ENCODE measurements around the gene GHITM.
A peak's percentile ranks its signal among the peaks of the same experiment; 100 is the strongest.
"Not testable (repeated sequence)": the region's sequence is repeated elsewhere in the genome, so short reads cannot be mapped to it uniquely, and the experiment has no call there.

Gene GHITM, protein sequence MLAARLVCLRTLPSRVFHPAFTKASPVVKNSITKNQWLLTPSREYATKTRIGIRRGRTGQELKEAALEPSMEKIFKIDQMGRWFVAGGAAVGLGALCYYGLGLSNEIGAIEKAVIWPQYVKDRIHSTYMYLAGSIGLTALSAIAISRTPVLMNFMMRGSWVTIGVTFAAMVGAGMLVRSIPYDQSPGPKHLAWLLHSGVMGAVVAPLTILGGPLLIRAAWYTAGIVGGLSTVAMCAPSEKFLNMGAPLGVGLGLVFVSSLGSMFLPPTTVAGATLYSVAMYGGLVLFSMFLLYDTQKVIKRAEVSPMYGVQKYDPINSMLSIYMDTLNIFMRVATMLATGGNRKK
- 167 to 206 (median 177) reads per million in 3 donors for total RNA-seq

- peaks cover 9% of the 10 kb centered on the region for H3K4me1 ChIP-seq (ENCODE audit: control insufficient read depth, insufficient read depth, low read length, poor library complexity, severe bottlenecking)
- H3K9me3 ChIP-seq (ENCODE audit: control insufficient read depth, low read length) = no peaks in the 10 kb centered on the region
- peak; percentile 99 for DNase-seq
- peak within 1 kb of the TSS; percentile 95 for H3K27ac ChIP-seq (ENCODE audit: insufficient read depth, low read length, poor library complexity, severe bottlenecking)
- peak within 1 kb of the TSS; percentile 89 for H3K4me3 ChIP-seq (ENCODE audit: insufficient read depth, low read depth, low read length, poor library complexity, severe bottlenecking)
- no peaks in the 10 kb centered on the region for H3K27me3 ChIP-seq (replicated peaks; ENCODE audit: control insufficient read depth, insufficient read depth, low read length, poor library complexity, severe bottlenecking)
- peaks cover 20% of the 10 kb centered on the region for H3K36me3 ChIP-seq (ENCODE audit: control insufficient read depth, insufficient read depth, low read length)
Observed at GRCh38 chr10:84139126-84140035, at the start of gene GHITM. GHITM (plus strand) TSS chr10:84139509; CDS start chr10:84141501, 1,992 bp downstream.

- no peak overlapping the region for H3K4me3 ChIP-seq (ENCODE audit: insufficient read depth, low read depth, low read length, poor library complexity, severe bottlenecking)
- H3K36me3 ChIP-seq (ENCODE audit: control insufficient read depth, insufficient read depth, low read length) = no peaks in the 10 kb centered on the region
- H3K27ac ChIP-seq (ENCODE audit: insufficient read depth, low read length, poor library complexity, severe bottlenecking) = no peak overlapping the region
- no peaks in the 10 kb centered on the region for H3K4me1 ChIP-seq (ENCODE audit: control insufficient read depth, insufficient read depth, low read length, poor library complexity, severe bottlenecking)
- H3K9me3 ChIP-seq (ENCODE audit: control insufficient read depth, low read length) = no peaks in the 10 kb centered on the region
- DNase-seq = no peak
- H3K27me3 ChIP-seq (replicated peaks; ENCODE audit: control insufficient read depth, insufficient read depth, low read length, poor library complexity, severe bottlenecking) = no peaks in the 10 kb centered on the region
Observed at GRCh38 chr10:84095811-84096497, 43.4 kb upstream of the GHITM start.

GRCh38 chr10:84097787-84098353 lies 41.4 kb upstream of the GHITM start:
- H3K27me3 ChIP-seq (replicated peaks; ENCODE audit: control insufficient read depth, insufficient read depth, low read length, poor library complexity, severe bottlenecking) = no peaks in the 10 kb centered on the region
- no peaks in the 10 kb centered on the region for H3K36me3 ChIP-seq (ENCODE audit: control insufficient read depth, insufficient read depth, low read length)
- H3K9me3 ChIP-seq (ENCODE audit: control insufficient read depth, low read length) = no peaks in the 10 kb centered on the region
- H3K4me3 ChIP-seq (ENCODE audit: insufficient read depth, low read depth, low read length, poor library complexity, severe bottlenecking) = no peak overlapping the region
- no peaks in the 10 kb centered on the region for H3K4me1 ChIP-seq (ENCODE audit: control insufficient read depth, insufficient read depth, low read length, poor library complexity, severe bottlenecking)
- H3K27ac ChIP-seq (ENCODE audit: insufficient read depth, low read length, poor library complexity, severe bottlenecking) = no peak overlapping the region
- no peak for DNase-seq

DNA sequence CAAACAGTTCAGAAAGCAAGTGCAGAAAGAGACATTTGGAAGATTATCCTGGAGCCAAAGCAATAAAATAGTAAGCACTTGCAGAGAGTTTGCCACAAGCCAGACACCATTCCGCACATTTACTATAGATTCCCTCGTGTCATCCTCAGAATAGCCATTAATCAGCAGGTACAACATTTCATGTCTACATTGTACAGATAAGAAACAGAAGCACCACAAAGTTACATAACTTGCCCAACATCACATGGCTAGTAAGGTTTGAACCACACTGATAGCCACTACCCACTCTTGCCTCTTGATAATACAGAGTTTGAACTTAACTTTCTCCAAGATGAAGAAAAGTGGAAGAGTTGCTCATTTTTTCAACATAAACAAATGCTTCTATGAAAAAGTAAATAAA lies 40.6 kb upstream of the GHITM start:
- no peak for DNase-seq
- Histone ChIP-seq H3K36me3 (ENCODE audit: control insufficient read depth, insufficient read depth, low read length) (no peaks in the 10 kb centered on the region), H3K27ac (ENCODE audit: insufficient read depth, low read length, poor library complexity, severe bottlenecking) (no peak overlapping the region), H3K9me3 (ENCODE audit: control insufficient read depth, low read length) (no peaks in the 10 kb centered on the region), H3K4me3 (ENCODE audit: insufficient read depth, low read depth, low read length, poor library complexity, severe bottlenecking) (no peak overlapping the region), H3K27me3 (replicated peaks; ENCODE audit: control insufficient read depth, insufficient read depth, low read length, poor library complexity, severe bottlenecking) (no peaks in the 10 kb centered on the region), H3K4me1 (ENCODE audit: control insufficient read depth, insufficient read depth, low read length, poor library complexity, severe bottlenecking) (no peaks in the 10 kb centered on the region)

DNA sequence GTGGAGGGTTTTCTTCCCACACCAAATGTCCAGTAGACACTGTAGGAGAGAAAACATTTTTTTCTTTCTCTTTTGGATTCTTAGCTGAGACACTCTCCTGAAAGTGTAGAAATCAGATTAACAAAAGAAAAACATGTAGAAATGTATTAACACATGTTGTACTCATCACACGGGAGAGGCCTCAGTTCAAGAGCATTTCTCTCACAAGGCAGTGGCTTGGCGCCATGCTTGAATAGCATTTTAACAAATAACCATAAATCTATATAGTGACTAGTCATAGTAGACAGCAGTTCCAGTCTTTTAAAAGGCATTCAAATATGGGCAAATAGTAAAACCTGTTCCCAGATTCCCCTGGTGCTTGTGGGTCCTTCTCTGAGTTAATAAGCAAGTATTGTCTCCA lies 38.3 kb upstream of the GHITM start:
- H3K27me3 ChIP-seq (replicated peaks; ENCODE audit: control insufficient read depth, insufficient read depth, low read length, poor library complexity, severe bottlenecking) = no peaks in the 10 kb centered on the region
- H3K9me3 ChIP-seq (ENCODE audit: control insufficient read depth, low read length) = no peaks in the 10 kb centered on the region
- no peaks in the 10 kb centered on the region for H3K36me3 ChIP-seq (ENCODE audit: control insufficient read depth, insufficient read depth, low read length)
- no peaks in the 10 kb centered on the region for H3K4me1 ChIP-seq (ENCODE audit: control insufficient read depth, insufficient read depth, low read length, poor library complexity, severe bottlenecking)
- H3K27ac ChIP-seq (ENCODE audit: insufficient read depth, low read length, poor library complexity, severe bottlenecking) = no peak overlapping the region
- no peak overlapping the region for H3K4me3 ChIP-seq (ENCODE audit: insufficient read depth, low read depth, low read length, poor library complexity, severe bottlenecking)
- no peak for DNase-seq

- H3K4me3 ChIP-seq (ENCODE audit: insufficient read depth, low read depth, low read length, poor library complexity, severe bottlenecking) = no peak overlapping the region
- no peaks in the 10 kb centered on the region for H3K36me3 ChIP-seq (ENCODE audit: control insufficient read depth, insufficient read depth, low read length)
- DNase-seq = no peak
- no peaks in the 10 kb centered on the region for H3K9me3 ChIP-seq (ENCODE audit: control insufficient read depth, low read length)
- no peaks in the 10 kb centered on the region for H3K27me3 ChIP-seq (replicated peaks; ENCODE audit: control insufficient read depth, insufficient read depth, low read length, poor library complexity, severe bottlenecking)
- no peak overlapping the region for H3K27ac ChIP-seq (ENCODE audit: insufficient read depth, low read length, poor library complexity, severe bottlenecking)
- H3K4me1 ChIP-seq (ENCODE audit: control insufficient read depth, insufficient read depth, low read length, poor library complexity, severe bottlenecking) = no peaks in the 10 kb centered on the region
Observed at GRCh38 chr10:84108797-84109196, 30.5 kb upstream of the GHITM start.

GRCh38 chr10:84109772-84110171 lies 29.5 kb upstream of the GHITM start:
- not testable (repeated sequence) for H3K27ac ChIP-seq (ENCODE audit: insufficient read depth, low read length, poor library complexity, severe bottlenecking); H3K27me3 ChIP-seq (replicated peaks; ENCODE audit: control insufficient read depth, insufficient read depth, low read length, poor library complexity, severe bottlenecking); DNase-seq; H3K4me1 ChIP-seq (ENCODE audit: control insufficient read depth, insufficient read depth, low read length, poor library complexity, severe bottlenecking); H3K36me3 ChIP-seq (ENCODE audit: control insufficient read depth, insufficient read depth, low read length); H3K4me3 ChIP-seq (ENCODE audit: insufficient read depth, low read depth, low read length, poor library complexity, severe bottlenecking); H3K9me3 ChIP-seq (ENCODE audit: control insufficient read depth, low read length)

DNA sequence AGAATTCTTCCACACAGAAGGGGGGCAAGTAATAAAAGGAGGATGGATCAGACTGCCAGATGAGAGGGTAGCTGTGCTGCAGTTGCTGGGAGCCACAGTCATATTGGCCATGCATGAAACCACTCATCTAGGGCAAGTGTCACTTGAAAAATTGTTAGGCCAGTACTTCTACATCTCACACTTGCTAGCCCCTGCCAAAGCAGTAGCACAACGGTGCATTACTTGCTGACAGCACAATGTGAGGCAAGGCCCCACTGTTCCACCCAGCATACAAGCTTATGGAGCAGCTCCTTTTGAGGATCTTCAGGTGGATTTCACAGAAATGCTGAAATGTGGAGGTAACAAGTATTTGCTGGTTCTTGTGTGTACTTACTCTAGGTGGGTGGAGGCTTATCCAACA lies 25.8 kb upstream of the GHITM start:
- H3K4me3 ChIP-seq (ENCODE audit: insufficient read depth, low read depth, low read length, poor library complexity, severe bottlenecking); H3K9me3 ChIP-seq (ENCODE audit: control insufficient read depth, low read length); H3K4me1 ChIP-seq (ENCODE audit: control insufficient read depth, insufficient read depth, low read length, poor library complexity, severe bottlenecking); H3K27me3 ChIP-seq (replicated peaks; ENCODE audit: control insufficient read depth, insufficient read depth, low read length, poor library complexity, severe bottlenecking); H3K27ac ChIP-seq (ENCODE audit: insufficient read depth, low read length, poor library complexity, severe bottlenecking); H3K36me3 ChIP-seq (ENCODE audit: control insufficient read depth, insufficient read depth, low read length); DNase-seq: not testable (repeated sequence)

- no peaks in the 10 kb centered on the region for H3K27me3 ChIP-seq (replicated peaks; ENCODE audit: control insufficient read depth, insufficient read depth, low read length, poor library complexity, severe bottlenecking)
- no peak for DNase-seq
- no peaks in the 10 kb centered on the region for H3K4me1 ChIP-seq (ENCODE audit: control insufficient read depth, insufficient read depth, low read length, poor library complexity, severe bottlenecking)
- H3K9me3 ChIP-seq (ENCODE audit: control insufficient read depth, low read length) = no peaks in the 10 kb centered on the region
- H3K4me3 ChIP-seq (ENCODE audit: insufficient read depth, low read depth, low read length, poor library complexity, severe bottlenecking) = no peak overlapping the region
- no peak overlapping the region for H3K27ac ChIP-seq (ENCODE audit: insufficient read depth, low read length, poor library complexity, severe bottlenecking)
- no peaks in the 10 kb centered on the region for H3K36me3 ChIP-seq (ENCODE audit: control insufficient read depth, insufficient read depth, low read length)
Observed at GRCh38 chr10:84114088-84114667, 25.1 kb upstream of the GHITM start.

Data from effector memory CD4-positive, alpha-beta T cell (primary cell).